HL-60 (cell line): Measurements from ENCODE around the gene TPM2.

Experiments
- DNase-seq, 2 experiments: peaks; one replicate each; pipeline ENCODE4 v3.0.0-alpha.2; 2010 to 2020; ENCODE audit warnings: low read depth in 1 of 2, low spot score in 1 of 2
- H3K27ac ChIP-seq: fragments of 250-450 bp; sonication (Bioruptor Pico); replicated peaks from 2 replicates; pipeline ENCODE4 v1.5.1; 2020; ENCODE audit warnings: mild to moderate bottlenecking, moderate library complexity
- H3K27me3 ChIP-seq: fragments of 250-450 bp; sonication (Bioruptor Pico); 2 replicates; pipeline ENCODE4 v1.5.1; 2021; ENCODE audit warnings: mild to moderate bottlenecking, moderate library complexity; ENCODE audit not compliant: insufficient read depth, poor library complexity, severe bottlenecking
- H3K4me3 ChIP-seq: replicated peaks from 2 replicates; pipeline ENCODE4 v1.5.1; 2011; ENCODE audit warnings: mild to moderate bottlenecking, control low read depth, low read length; ENCODE audit not compliant: insufficient read depth
- CTCF ChIP-seq: IDR thresholded peaks from one replicate; pipeline ENCODE4 v1.5.1; 2011; ENCODE audit warnings: low read length, control low read depth, inconsistent platforms; ENCODE audit not compliant: insufficient read depth
- GABPA ChIP-seq: IDR thresholded peaks from 2 replicates; pipeline ENCODE4 v1.6.1; 2012; ENCODE audit warnings: low read depth
- POLR2AphosphoS5 ChIP-seq: IDR thresholded peaks from 2 replicates; pipeline ENCODE4 v1.6.1; 2012; ENCODE audit warnings: low read depth
- REST ChIP-seq: IDR thresholded peaks from 2 replicates; pipeline ENCODE4 v1.6.1; 2012; ENCODE audit warnings: low read depth; ENCODE audit not compliant: insufficient replicate concordance
- SPI1 ChIP-seq: IDR thresholded peaks from 2 replicates; pipeline ENCODE4 v1.6.1; 2012; ENCODE audit warnings: low read depth, mild to moderate bottlenecking, borderline replicate concordance

TPM2 gene

GRCh38 chr9:35732800-35733541, 43.2 kb upstream of the TPM2 start:
- H3K27me3 ChIP-seq, result no peaks in the 10 kb centered on the region
- no peak for TF ChIP-seq CTCF
- TF ChIP-seq REST, result no peak
- TF ChIP-seq POLR2AphosphoS5, result no peak
- peak; percentile 83; the same call in 1 of the 2 replicates for TF ChIP-seq SPI1
- H3K27ac ChIP-seq, result peak overlapping the region; percentile 48
- DNase-seq, result peak in 1 of 2 experiments; percentile 31
- H3K4me3 ChIP-seq, result peak overlapping the region; percentile 80

DNA sequence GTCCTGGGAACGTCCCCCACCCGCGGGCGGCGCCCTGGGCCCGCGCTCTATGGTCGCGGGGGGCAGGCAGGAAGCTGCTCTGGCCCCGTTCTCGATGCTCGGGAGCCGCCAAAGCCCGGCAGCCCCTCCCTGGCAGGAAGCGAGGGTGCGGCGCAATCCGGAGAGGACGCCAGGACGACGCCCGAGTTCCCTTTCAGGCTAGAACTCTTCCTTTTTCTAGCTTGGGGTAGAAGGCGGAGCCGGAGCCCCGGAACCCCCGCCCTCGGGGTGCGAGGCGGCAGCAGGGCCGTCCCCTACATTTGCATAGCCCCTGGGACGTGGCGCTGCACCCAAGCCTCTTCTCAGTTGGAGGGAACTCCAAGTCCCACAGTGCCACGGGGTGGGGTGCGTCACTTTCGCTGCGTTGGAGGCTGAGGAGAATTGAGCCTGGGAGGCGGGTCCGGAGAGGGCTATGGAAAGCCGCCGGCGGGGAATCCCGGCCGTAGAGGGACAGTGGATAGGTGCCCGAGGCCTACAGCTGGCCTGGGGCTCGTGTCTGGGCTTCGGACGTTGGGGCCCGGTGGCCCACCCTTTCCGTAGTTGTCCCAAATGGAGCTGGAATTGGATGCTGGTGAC, 42.6 kb upstream of the TPM2 start, which contains the start of the genes CREB3 and TLN1:
CREB3 (plus strand) TSS at position 482 of the 615 bp plus-strand sequence; CDS start at position 589, 107 bp downstream.
TLN1 (minus strand) TSS at position 11 of the 615 bp plus-strand sequence. CDS start 6,501 bp downstream, outside the sequence.
- no peak for TF ChIP-seq REST
- TF ChIP-seq SPI1, result peak; percentile 87; the same call in 1 of the 2 replicates
- TF ChIP-seq GABPA, result peak; percentile 95
- TF ChIP-seq CTCF, result no peak
- TF ChIP-seq POLR2AphosphoS5, result peak; percentile 57; the same call in 1 of the 2 replicates
- peak; percentile 97 to 100 for DNase-seq
- H3K27me3 ChIP-seq, result no peaks in the 10 kb centered on the region

GRCh38 chr9:35731415-35732184, 41.9 kb upstream of the TPM2 start:
- TF ChIP-seq CTCF (no peak), GABPA (no peak), REST (no peak), POLR2AphosphoS5 (no peak), SPI1 (no peak)
- Histone ChIP-seq H3K4me3 (peak overlapping the region; percentile 83), H3K27me3 (no peaks in the 10 kb centered on the region), H3K27ac (peak overlapping the region; percentile 82)
- DNase-seq, result peak in 1 of 2 experiments; percentile 30

More for the DNA sequence above, 42.6 kb upstream of the TPM2 start, which contains the start of the genes CREB3 and TLN1:
- H3K27ac ChIP-seq, result peak within 1 kb of the TSS; percentile 82
- peak within 1 kb of the TSS; percentile 83 for H3K4me3 ChIP-seq
